Astrocyte (in vitro differentiated cells and primary cell): Measurements from ENCODE around the gene ZC3H11A.

Experiments used
- CTCF ChIP-seq: IDR thresholded peaks from 2 replicates; pipeline ENCODE4 v1.5.1; 2011; ENCODE audit warnings: low read depth, mild to moderate bottlenecking, inconsistent platforms, low read length, moderate library complexity; ENCODE audit not compliant: insufficient read depth
- EZH2 ChIP-seq: IDR thresholded peaks from 2 replicates; pipeline ENCODE4 v1.6.1; 2012; ENCODE audit warnings: mild to moderate bottlenecking, low read length, inconsistent platforms; ENCODE audit not compliant: insufficient read depth

- TF ChIP-seq EZH2 (no peak), CTCF (no peak)
These were observed 41.0 kb upstream of the ZC3H11A start for GRCh38 chr1:203754455-203754864.
